CD14-positive monocyte (primary cell): ENCODE results near the gene ATG4C. TPM values are rescaled to one million over a fixed set of nuclear protein-coding genes. Genes with fewer than 3 reads are reported as not detected.

ENCODE experiments used
- DNase-seq, 3 donors: peaks; one replicate each; pipeline ENCODE4 v3.0.0-alpha.2; 2011 to 2022
- H2AFZ ChIP-seq: 2 replicates; pipeline ENCODE4 v1.6.0; 2012; ENCODE audit warnings: mild to moderate bottlenecking, low read depth, low read length, inconsistent platforms; ENCODE audit not compliant: insufficient read depth, poor library complexity, severe bottlenecking
- H3K27ac ChIP-seq, 2 donors: 1 replicate in 1 of 2; 2 replicates in 1 of 2; pipeline ENCODE4 v1.5.1; 2012 to 2013; ENCODE audit warnings: low read length in 2 of 2, control low read depth in 1 of 2, inconsistent platforms in 1 of 2, low read depth in 1 of 2, mild to moderate bottlenecking in 1 of 2
- H3K27me3 ChIP-seq, 2 donors: one replicate each; pipeline versions ENCODE4 v1.6.0 to v1.6.1; 2011 to 2013; ENCODE audit warnings: low read length in 2 of 2; ENCODE audit not compliant: control insufficient read depth in 2 of 2, insufficient read depth in 2 of 2
- H3K36me3 ChIP-seq, 2 donors: replicated peaks in 1 of 2; 1 replicate in 1 of 2; 2 replicates in 1 of 2; pipeline versions ENCODE4 v1.5.1 to v1.6.1; 2012 to 2013; ENCODE audit warnings: low read length in 2 of 2, control low read depth in 1 of 2, inconsistent platforms in 1 of 2, mild to moderate bottlenecking in 1 of 2; ENCODE audit not compliant: insufficient read depth in 2 of 2, control insufficient read depth in 1 of 2
- H3K4me1 ChIP-seq, 2 donors: 1 replicate in 1 of 2; 2 replicates in 1 of 2; pipeline versions ENCODE4 v1.5.1 to v1.6.1; 2012 to 2013; ENCODE audit warnings: low read length in 2 of 2, control low read depth in 1 of 2, inconsistent platforms in 1 of 2, mild to moderate bottlenecking in 1 of 2, moderate library complexity in 1 of 2; ENCODE audit not compliant: insufficient read depth in 2 of 2, control insufficient read depth in 1 of 2
- H3K4me2 ChIP-seq: replicated peaks from 2 replicates; pipeline ENCODE3; 2012; ENCODE audit warnings: low read length, moderate library complexity, mild to moderate bottlenecking; ENCODE audit not compliant: poor library complexity, severe bottlenecking; ENCODE audit errors: extremely low read depth
- H3K4me3 ChIP-seq, 3 experiments: fragments of 200-600 bp in 1 of 3; sonication (generic) in 1 of 3; replicated peaks in 1 of 3; 1 replicate in 2 of 3; 2 replicates in 1 of 3; pipeline ENCODE4 v1.5.1; 2011 to 2013; ENCODE audit warnings: low read length in 3 of 3, mild to moderate bottlenecking in 3 of 3, control low read depth in 2 of 3, low read depth in 2 of 3, inconsistent platforms in 1 of 3, moderate library complexity in 1 of 3
- H3K79me2 ChIP-seq: 2 replicates; pipeline ENCODE4 v1.6.0; 2012; ENCODE audit warnings: mild to moderate bottlenecking, control low read depth, inconsistent platforms, low read length, moderate library complexity; ENCODE audit not compliant: insufficient read depth
- H3K9ac ChIP-seq: 2 replicates; pipeline ENCODE4 v1.6.0; 2017; ENCODE audit warnings: low read length, mild to moderate bottlenecking; ENCODE audit not compliant: insufficient read depth, poor library complexity, severe bottlenecking
- H3K9me3 ChIP-seq, 2 donors: replicated peaks in 1 of 2; 1 replicate in 1 of 2; 2 replicates in 1 of 2; pipeline versions ENCODE4 v1.5.1 to v1.6.1; 2012 to 2013; ENCODE audit warnings: low read length in 2 of 2, control low read depth in 1 of 2; ENCODE audit not compliant: control insufficient read depth in 1 of 2, insufficient read depth in 1 of 2
- H4K20me1 ChIP-seq: 2 replicates; pipeline ENCODE4 v1.6.0; 2012; ENCODE audit warnings: mild to moderate bottlenecking, low read length, control low read depth, moderate library complexity; ENCODE audit not compliant: insufficient read depth
- H3K27ac Mint-ChIP-seq, 7 donors: one replicate each; pipeline ENCODE4 v1.8.0; 2020; ENCODE audit warnings: mild to moderate bottlenecking in 7 of 7, mixed read lengths in 7 of 7, moderate library complexity in 6 of 7, inconsistent platforms in 2 of 7
- H3K27me3 Mint-ChIP-seq, 3 donors: one replicate each; pipeline ENCODE4 v1.8.0; 2021 to 2022; ENCODE audit warnings: low read depth in 3 of 3, mild to moderate bottlenecking in 3 of 3, mixed read lengths in 3 of 3, moderate library complexity in 3 of 3, inconsistent platforms in 1 of 3
- H3K36me3 Mint-ChIP-seq, 2 donors: one replicate each; pipeline ENCODE4 v1.8.0; 2020; ENCODE audit warnings: mixed read lengths in 2 of 2, inconsistent platforms in 1 of 2, mild to moderate bottlenecking in 1 of 2
- H3K4me1 Mint-ChIP-seq: one replicate; pipeline ENCODE4 v1.8.0; 2020; ENCODE audit warnings: mild to moderate bottlenecking, mixed read lengths
- H3K4me3 Mint-ChIP-seq, 2 donors: one replicate each; pipeline ENCODE4 v1.8.0; 2020; ENCODE audit warnings: mild to moderate bottlenecking in 2 of 2, mixed read lengths in 2 of 2, moderate library complexity in 1 of 2
- H3K9me3 Mint-ChIP-seq, 7 donors: one replicate each; pipeline ENCODE4 v1.8.0; 2020 to 2022; ENCODE audit warnings: mixed read lengths in 7 of 7, mild to moderate bottlenecking in 6 of 7, moderate library complexity in 6 of 7, inconsistent platforms in 2 of 7
- CTCF ChIP-seq: fragments of 200-600 bp; IDR thresholded peaks from one replicate; pipeline ENCODE4 v1.8.0; 2022; ENCODE audit warnings: antibody characterized with exemption, mild to moderate bottlenecking
- WGBS: methylation state at CpG from one replicate; pipeline ENCODE4 v1.1.5; 2013; ENCODE audit warnings: missing lambda C conversion rate; ENCODE audit not compliant: insufficient coverage; 5-methylcytosine and 5-hydroxymethylcytosine counted together
- intact Hi-C, 2 donors: fragments of 100-400 bp; cut with micrococcal nuclease; formaldehyde crosslinking; loops; one replicate each; pipeline versions ENCODE4 v1.15.0 to v1.15.1; 2023
- polyA plus RNA-seq, 3 donors: library from polyadenylated mRNA; depleted of rRNA in 1 of 3; unstranded in 2 of 3; stranded (reverse) in 1 of 3; fragments of 300-500 nt in 2 of 3; fragments of >200 nt in 1 of 3; fragmentation: Illumina TruSeq in 2 of 3; gene quantifications; 1 replicate in 2 of 3; 2 replicates in 1 of 3; pipeline ENCODE4 v1.2.3, GENCODE V29; 2012 to 2021

The ATG4C gene
- polyA plus RNA-seq, 3 donors = 5.7 to 19.1 (median 17.5) TPM

- H3K36me3 ChIP-seq = peaks cover 21 to 53% of the 10 kb centered on the region in 2 donors
- peaks cover 0 to 5% (median 0%) of the 10 kb centered on the region in 3 donors for H3K27me3 Mint-ChIP-seq
- no peaks in the 10 kb centered on the region for H4K20me1 ChIP-seq
- H3K9ac ChIP-seq = no peak overlapping the region
- H3K27ac Mint-ChIP-seq = no peak overlapping the region
- H3K9me3 ChIP-seq = no peaks in the 10 kb centered on the region
- H3K27me3 ChIP-seq = no peaks in the 10 kb centered on the region
- no peak overlapping the region for H3K4me2 ChIP-seq
- H3K27ac ChIP-seq = no peak overlapping the region
- no peaks in the 10 kb centered on the region for H3K9me3 Mint-ChIP-seq
- no peaks in the 10 kb centered on the region for H3K79me2 ChIP-seq
- intact Hi-C loops = no loop called here
- H3K4me3 ChIP-seq = no peak overlapping the region
- DNase-seq = no peak
- no peaks in the 10 kb centered on the region for H3K4me1 ChIP-seq
- H2AFZ ChIP-seq = no peak overlapping the region
- TF ChIP-seq CTCF = no peak
- H3K4me3 Mint-ChIP-seq = no peak overlapping the region
- no peaks in the 10 kb centered on the region for H3K4me1 Mint-ChIP-seq
- peaks cover 54 to 66% of the 10 kb centered on the region in 2 donors for H3K36me3 Mint-ChIP-seq
Measured at GRCh38 chr1:62852253-62852652, 68.3 kb downstream of the ATG4C start.

- H3K9ac ChIP-seq = no peak overlapping the region
- no peak overlapping the region for H3K4me3 Mint-ChIP-seq
- H3K4me3 ChIP-seq = no peak overlapping the region
- H3K79me2 ChIP-seq = no peaks in the 10 kb centered on the region
- DNase-seq = no peak
- no peak for TF ChIP-seq CTCF
- H3K4me2 ChIP-seq = no peak overlapping the region
- H3K9me3 Mint-ChIP-seq = no peaks in the 10 kb centered on the region
- no peaks in the 10 kb centered on the region for H4K20me1 ChIP-seq
- no peaks in the 10 kb centered on the region for H3K4me1 ChIP-seq
- H2AFZ ChIP-seq = no peak overlapping the region
- no peaks in the 10 kb centered on the region for H3K4me1 Mint-ChIP-seq
- H3K27ac ChIP-seq = no peak overlapping the region
- H3K9me3 ChIP-seq = no peaks in the 10 kb centered on the region
- intact Hi-C loops = no loop called here
- peaks cover 4 to 6% (median 6%) of the 10 kb centered on the region in 3 donors for H3K27me3 Mint-ChIP-seq
- H3K36me3 ChIP-seq = peaks cover 24 to 54% of the 10 kb centered on the region in 2 donors
- 100% methylated on average over 2 of the region's 9 CpGs for WGBS
- H3K27me3 ChIP-seq = no peaks in the 10 kb centered on the region
- peaks cover 61 to 72% of the 10 kb centered on the region in 2 donors for H3K36me3 Mint-ChIP-seq
- no peak overlapping the region for H3K27ac Mint-ChIP-seq
Measured at GRCh38 chr1:62856960-62857359, 73.0 kb downstream of the ATG4C start.
